GM12878 (cell line): Measurements from ENCODE around the gene WDR64. TPM values are rescaled to one million over a fixed set of nuclear protein-coding genes. Genes with fewer than 3 reads are reported as not detected.

Source experiments
- ATAC-seq: fragments of 200-7000 bp; cut with Tn5 transposase; 3 replicates; pipeline ENCODE4 v1.9.1; 2020; ENCODE audit warnings: mild to moderate bottlenecking, moderate library complexity
- BruUV-seq: library from RNA; stranded (reverse); fragments of 400-500 nt; replicated peaks from 2 replicates; lab custom pipeline; 2021; lab: Mats Ljungman, UMichigan
- CTCF ChIA-PET: fragments of 300-600 bp; sonication (Branson Sonifier 250); formaldehyde crosslinking; extraction: SDS; loops from one replicate; lab custom pipeline; 2021; ENCODE audit warnings: inconsistent platforms; lab: Yijun Ruan, JAX
- POLR2A ChIA-PET: fragments of 350-600 bp; formaldehyde crosslinking; extraction: SDS; loops from one replicate; lab custom pipeline; 2021; ENCODE audit warnings: inconsistent platforms; lab: Charles Lee
- RAD21 ChIA-PET: fragments of 300-600 bp; sonication (Branson Sonifier 250); formaldehyde crosslinking; loops from one replicate; lab custom pipeline; 2023; ENCODE audit warnings: antibody characterized with exemption; ENCODE audit not compliant: unreplicated experiment; lab: Charles Lee
- SMC1A ChIA-PET: fragments of 300-600 bp; sonication (Branson Sonifier 250); formaldehyde crosslinking; loops from one replicate; lab custom pipeline; 2023; ENCODE audit not compliant: unreplicated experiment, uncharacterized antibody; lab: Charles Lee
- DNase-seq: peaks from one replicate; pipeline ENCODE4 v3.0.0-alpha.2; 2011; ENCODE audit warnings: low read depth, low spot score
- FAIRE-seq: peaks from 3 replicates; lab custom pipeline; 2011; peaks lifted over from hg19 to GRCh38; lab: Jason Lieb, UNC
- H2AFZ ChIP-seq: 2 replicates; pipeline ENCODE4 v1.6.0; 2011; ENCODE audit warnings: low read depth, low read length, control low read depth; ENCODE audit not compliant: control insufficient read depth
- H3K27ac ChIP-seq: 2 replicates; pipeline ENCODE4 v1.5.1; 2011; ENCODE audit warnings: control low read depth; ENCODE audit not compliant: control insufficient read depth, insufficient read depth
- H3K27me3 ChIP-seq, 2 experiments: replicated peaks in 1 of 2; 2 replicates each; pipeline versions ENCODE4 v1.6.0 to v1.6.1; 2011; ENCODE audit warnings: low read length in 1 of 2; ENCODE audit not compliant: control insufficient read depth in 2 of 2, insufficient read depth in 2 of 2
- H3K36me3 ChIP-seq, 2 experiments: 2 replicates each; pipeline ENCODE4 v1.5.1; 2011; ENCODE audit warnings: low read length in 1 of 2; ENCODE audit not compliant: control insufficient read depth in 2 of 2, insufficient read depth in 2 of 2
- H3K4me1 ChIP-seq: 2 replicates; pipeline ENCODE4 v1.6.1; 2011; ENCODE audit warnings: mild to moderate bottlenecking, low read length, moderate library complexity, mixed read lengths; ENCODE audit not compliant: control insufficient read depth, insufficient read depth
- H3K4me2 ChIP-seq: 2 replicates; pipeline ENCODE4 v1.6.0; 2011; ENCODE audit warnings: control low read depth; ENCODE audit not compliant: control insufficient read depth, insufficient read depth
- H3K4me3 ChIP-seq: fragments of 200-600 bp; sonication (generic); 2 replicates; pipeline ENCODE4 v1.5.1; 2016
- H3K79me2 ChIP-seq: 2 replicates; pipeline ENCODE4 v1.6.0; 2011; ENCODE audit warnings: low read length; ENCODE audit not compliant: control insufficient read depth, insufficient read depth
- H3K9ac ChIP-seq: 2 replicates; pipeline ENCODE4 v1.8.0; 2011; ENCODE audit warnings: low read length, control low read depth, mixed read lengths; ENCODE audit not compliant: control insufficient read depth, insufficient read depth
- H3K9me3 ChIP-seq: replicated peaks from 3 replicates; pipeline ENCODE4 v1.5.1; 2011; ENCODE audit warnings: mild to moderate bottlenecking, low read length; ENCODE audit not compliant: control insufficient read depth, insufficient read depth
- H4K20me1 ChIP-seq: 2 replicates; pipeline ENCODE4 v1.6.0; 2011; ENCODE audit not compliant: control insufficient read depth, insufficient read depth
- ATF2 ChIP-seq: IDR thresholded peaks from 2 replicates; pipeline ENCODE4 v1.6.1; 2012; ENCODE audit warnings: low read length, inconsistent platforms
- BCL11A ChIP-seq: IDR thresholded peaks from 2 replicates; pipeline ENCODE4 v1.6.1; 2011; ENCODE audit warnings: low read depth, low read length
- FOXK2 ChIP-seq: fragments of 450-650 bp; IDR thresholded peaks from 2 replicates; pipeline ENCODE4 v1.6.1; 2017; ENCODE audit warnings: mild to moderate bottlenecking, moderate library complexity
- FOXM1 ChIP-seq: IDR thresholded peaks from 2 replicates; pipeline ENCODE4 v1.6.1; 2012; ENCODE audit warnings: low read depth, mild to moderate bottlenecking, inconsistent platforms, low read length, moderate library complexity
- IKZF2 ChIP-seq, 2 experiments: fragments of 450-650 bp; IDR thresholded peaks; 2 replicates each; pipeline ENCODE4 v1.6.1; 2017; ENCODE audit warnings: mild to moderate bottlenecking in 2 of 2, moderate library complexity in 2 of 2
- MEF2B ChIP-seq: fragments of 450-650 bp; IDR thresholded peaks from 2 replicates; pipeline ENCODE4 v1.6.1; 2018; ENCODE audit warnings: mild to moderate bottlenecking, moderate library complexity; ENCODE audit not compliant: partially characterized antibody, poor library complexity, severe bottlenecking
- MLLT1 ChIP-seq: fragments of 450-650 bp; IDR thresholded peaks from 2 replicates; pipeline ENCODE4 v1.6.1; 2016; ENCODE audit warnings: mild to moderate bottlenecking
- MXI1 ChIP-seq: fragments of 150-350 bp; IDR thresholded peaks from 2 replicates; pipeline ENCODE4 v1.6.1; 2011; ENCODE audit warnings: low read depth, mild to moderate bottlenecking, inconsistent platforms, low read length, improper control_type of control experiment
- NRF1 ChIP-seq: conservative IDR thresholded peaks from 2 replicates; pipeline ENCODE4 v1.6.1; 2011; ENCODE audit warnings: mild to moderate bottlenecking, low read depth, low read length, improper control_type of control experiment
- SMC3 ChIP-seq: IDR thresholded peaks from 2 replicates; pipeline ENCODE4 v1.6.1; 2011; ENCODE audit warnings: low read length, improper control_type of control experiment, borderline replicate concordance
- SREBF2 ChIP-seq: IDR thresholded peaks from 2 replicates; pipeline ENCODE4 v1.6.1; 2012; ENCODE audit warnings: mild to moderate bottlenecking, low read length
- TARDBP ChIP-seq: IDR thresholded peaks from 2 replicates; pipeline ENCODE4 v1.6.1; 2016; ENCODE audit warnings: borderline replicate concordance
- TCF3 ChIP-seq: IDR thresholded peaks from 2 replicates; pipeline ENCODE4 v1.6.1; 2012; ENCODE audit warnings: low read depth, mild to moderate bottlenecking, low read length, borderline replicate concordance; ENCODE audit not compliant: insufficient read depth
- WRNIP1 ChIP-seq: IDR thresholded peaks from 2 replicates; pipeline ENCODE4 v1.6.1; 2011; ENCODE audit warnings: low read depth, low read length, improper control_type of control experiment, borderline replicate concordance
- ZNF384 ChIP-seq: IDR thresholded peaks from 2 replicates; pipeline ENCODE4 v1.6.1; 2012; ENCODE audit warnings: low read depth, mild to moderate bottlenecking, low read length, improper control_type of control experiment, borderline replicate concordance
- WGBS: methylation state at CpG from one replicate; pipeline ENCODE4 v1.1.6; 2016; ENCODE audit warnings: low lambda C conversion rate; ENCODE audit not compliant: insufficient replicate concordance, insufficient coverage; ENCODE audit errors: missing lambda C conversion rate; 5-methylcytosine and 5-hydroxymethylcytosine counted together
- in situ Hi-C: fragments of 300-500 bp; cut with MboI; formaldehyde crosslinking; loops from 9 replicates; pipeline ENCODE4 v1.14.3; 2018; ENCODE audit warnings: mixed read lengths
- intact Hi-C: fragments of 100-400 bp; cut with micrococcal nuclease; formaldehyde crosslinking; loops from one replicate; pipeline ENCODE4 v1.14.2; 2022; ENCODE audit not compliant: unreplicated experiment
- polyA plus RNA-seq, 11 experiments: library from polyadenylated mRNA; depleted of rRNA in 4 of 11; unstranded in 6 of 11; stranded (reverse) in 5 of 11; fragments of >200 nt; fragmentation: Nextera tagmentation in 4 of 11; fragmentation: Illumina TruSeq in 1 of 11; extraction: Ambion mirVana in 4 of 11; extraction: Trizol in 1 of 11; gene quantifications; 1 replicate in 1 of 11; 2 replicates in 10 of 11; pipeline versions ENCODE4 v1.2.1 to v1.2.3, GENCODE V29; 2011 to 2016; ENCODE audit warnings: inconsistent platforms in 2 of 11, missing spikeins in 2 of 11, low read depth in 1 of 11
- total RNA-seq, 4 experiments: library from RNA; depleted of rRNA in 3 of 4; stranded (reverse); fragments of >200 nt in 3 of 4; fragmentation: Illumina TruSeq in 1 of 4; extraction: Trizol in 1 of 4; gene quantifications; 2 replicates each; pipeline versions ENCODE4 v1.2.1 to v1.2.3, GENCODE V29; 2013 to 2021

WDR64 gene
- total and polyA plus RNA-seq, 10 of the 15 experiments (the other 5 are each of a cell fraction or from before 2014, with no cell fraction given), result 0.01 TPM; not detected in 9

DNA sequence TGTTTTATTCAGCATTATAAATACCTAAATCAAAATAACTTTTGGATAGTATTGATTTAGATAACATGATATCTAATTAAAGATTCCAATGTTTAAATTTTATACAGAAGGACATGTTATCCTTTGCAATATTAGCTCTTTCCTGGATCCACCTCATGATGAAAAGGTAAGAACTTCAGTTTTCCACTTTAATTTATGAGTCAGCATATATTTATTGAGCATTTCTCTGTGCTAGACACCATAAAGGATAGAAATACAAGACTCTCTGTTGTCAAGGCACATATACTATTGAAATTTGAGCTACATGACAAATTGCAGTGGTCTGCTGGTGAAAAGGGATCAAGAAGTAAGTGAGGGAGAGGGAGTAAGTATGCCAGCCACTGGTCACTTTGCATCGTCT lies 127.8 kb downstream of the WDR64 start:
- H3K79me2 ChIP-seq, result no peaks in the 10 kb centered on the region
- SMC1A ChIA-PET, result no interaction called here
- POLR2A ChIA-PET, result no interaction called here
- BruUV-seq, result no TSS peak
- TF ChIP-seq MXI1, result no peak
- no peak for TF ChIP-seq TARDBP
- no peak for TF ChIP-seq ATF2
- TF ChIP-seq NRF1, result no peak
- TF ChIP-seq TCF3, result no peak
- no peak for TF ChIP-seq FOXK2
- TF ChIP-seq FOXM1, result no peak
- no peak for TF ChIP-seq SMC3
- no peak for TF ChIP-seq WRNIP1
- TF ChIP-seq BCL11A, result no peak
- TF ChIP-seq MLLT1, result no peak
- TF ChIP-seq IKZF2 (IDR thresholded peaks at IDR 0.05), result no peak
- TF ChIP-seq MEF2B, result no peak
- no peak for TF ChIP-seq SREBF2
- TF ChIP-seq ZNF384, result no peak
- DNase-seq (no peak), ATAC-seq (no peak), FAIRE-seq (no peak)
- RAD21 ChIA-PET, result no interaction called here
- no peaks in the 10 kb centered on the region for H3K36me3 ChIP-seq
- H3K9me3 ChIP-seq, result no peaks in the 10 kb centered on the region
- CTCF ChIA-PET, result no interaction called here
- H3K27ac ChIP-seq, result no peak overlapping the region
- no peak overlapping the region for H3K4me2 ChIP-seq
- H3K9ac ChIP-seq, result no peak overlapping the region
- in situ Hi-C loops (no loop called here), intact Hi-C loops (no loop called here)
- H3K4me3 ChIP-seq, result no peak overlapping the region
- H3K4me1 ChIP-seq, result no peaks in the 10 kb centered on the region
- WGBS, result 0% methylated on average over 1 of the region's 1 CpG
- no peaks in the 10 kb centered on the region for H4K20me1 ChIP-seq
- H3K27me3 ChIP-seq, result no peaks in the 10 kb centered on the region
- H2AFZ ChIP-seq, result no peak overlapping the region
